SK-N-SH (cell line): Measurements from ENCODE around the gene WTAP.

Experiments
- FOXM1 ChIP-seq: IDR thresholded peaks from 2 replicates; pipeline ENCODE4 v1.4.0; 2012; ENCODE audit warnings: low read depth, mild to moderate bottlenecking
- POLR2AphosphoS5 ChIP-seq: IDR thresholded peaks from 2 replicates; pipeline ENCODE4 v1.6.1; 2012; ENCODE audit warnings: low read depth, low read length
- RFX5 ChIP-seq: IDR thresholded peaks from 2 replicates; pipeline ENCODE4 v1.6.1; 2012; ENCODE audit warnings: mild to moderate bottlenecking, improper control_type of control experiment, low read length
- SIN3A ChIP-seq: IDR thresholded peaks from 2 replicates; pipeline ENCODE4 v1.6.1; 2012; ENCODE audit warnings: low read depth, mild to moderate bottlenecking, low read length, moderate library complexity, borderline replicate concordance
- YY1 ChIP-seq: IDR thresholded peaks from 2 replicates; pipeline ENCODE4 v1.4.0; 2012; ENCODE audit warnings: low read depth, mild to moderate bottlenecking
- TF ChIP-seq, protein P1 (sequence below): fragments of 150-350 bp; IDR thresholded peaks from 2 replicates; pipeline ENCODE4 v1.6.1; 2016; ENCODE audit warnings: mild to moderate bottlenecking, low read depth, low read length
- TF ChIP-seq, protein P2 (sequence below): IDR thresholded peaks from 2 replicates; pipeline ENCODE4 v1.6.1; 2012; ENCODE audit warnings: mild to moderate bottlenecking, low read depth, low read length, moderate library complexity

DNA sequence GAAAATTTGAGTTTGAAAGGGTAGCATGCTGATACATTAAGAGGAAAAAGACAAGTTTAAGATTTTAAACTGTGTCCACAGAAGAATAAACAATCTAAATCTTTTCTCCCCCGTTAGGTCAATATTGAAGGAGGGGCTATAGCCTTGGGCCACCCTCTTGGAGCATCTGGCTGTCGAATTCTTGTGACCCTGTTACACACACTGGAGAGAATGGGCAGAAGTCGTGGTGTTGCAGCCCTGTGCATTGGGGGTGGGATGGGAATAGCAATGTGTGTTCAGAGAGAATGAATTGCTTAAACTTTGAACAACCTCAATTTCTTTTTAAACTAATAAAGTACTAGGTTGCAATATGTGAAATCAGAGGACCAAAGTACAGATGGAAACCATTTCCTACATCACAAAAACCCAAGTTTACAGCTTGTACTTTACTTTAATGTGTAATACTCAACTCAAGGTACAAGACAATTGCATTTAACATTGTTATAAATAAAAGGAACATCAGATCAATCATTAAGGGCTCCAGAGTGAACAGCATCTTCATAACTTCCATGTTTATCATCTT, 51.3 kb downstream of the WTAP start:
- no peak for TF ChIP-seq POLR2AphosphoS5
- TF ChIP-seq, protein P1, sequence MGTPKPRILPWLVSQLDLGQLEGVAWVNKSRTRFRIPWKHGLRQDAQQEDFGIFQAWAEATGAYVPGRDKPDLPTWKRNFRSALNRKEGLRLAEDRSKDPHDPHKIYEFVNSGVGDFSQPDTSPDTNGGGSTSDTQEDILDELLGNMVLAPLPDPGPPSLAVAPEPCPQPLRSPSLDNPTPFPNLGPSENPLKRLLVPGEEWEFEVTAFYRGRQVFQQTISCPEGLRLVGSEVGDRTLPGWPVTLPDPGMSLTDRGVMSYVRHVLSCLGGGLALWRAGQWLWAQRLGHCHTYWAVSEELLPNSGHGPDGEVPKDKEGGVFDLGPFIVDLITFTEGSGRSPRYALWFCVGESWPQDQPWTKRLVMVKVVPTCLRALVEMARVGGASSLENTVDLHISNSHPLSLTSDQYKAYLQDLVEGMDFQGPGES, result no peak
- TF ChIP-seq SIN3A, result no peak
- TF ChIP-seq, protein P2, sequence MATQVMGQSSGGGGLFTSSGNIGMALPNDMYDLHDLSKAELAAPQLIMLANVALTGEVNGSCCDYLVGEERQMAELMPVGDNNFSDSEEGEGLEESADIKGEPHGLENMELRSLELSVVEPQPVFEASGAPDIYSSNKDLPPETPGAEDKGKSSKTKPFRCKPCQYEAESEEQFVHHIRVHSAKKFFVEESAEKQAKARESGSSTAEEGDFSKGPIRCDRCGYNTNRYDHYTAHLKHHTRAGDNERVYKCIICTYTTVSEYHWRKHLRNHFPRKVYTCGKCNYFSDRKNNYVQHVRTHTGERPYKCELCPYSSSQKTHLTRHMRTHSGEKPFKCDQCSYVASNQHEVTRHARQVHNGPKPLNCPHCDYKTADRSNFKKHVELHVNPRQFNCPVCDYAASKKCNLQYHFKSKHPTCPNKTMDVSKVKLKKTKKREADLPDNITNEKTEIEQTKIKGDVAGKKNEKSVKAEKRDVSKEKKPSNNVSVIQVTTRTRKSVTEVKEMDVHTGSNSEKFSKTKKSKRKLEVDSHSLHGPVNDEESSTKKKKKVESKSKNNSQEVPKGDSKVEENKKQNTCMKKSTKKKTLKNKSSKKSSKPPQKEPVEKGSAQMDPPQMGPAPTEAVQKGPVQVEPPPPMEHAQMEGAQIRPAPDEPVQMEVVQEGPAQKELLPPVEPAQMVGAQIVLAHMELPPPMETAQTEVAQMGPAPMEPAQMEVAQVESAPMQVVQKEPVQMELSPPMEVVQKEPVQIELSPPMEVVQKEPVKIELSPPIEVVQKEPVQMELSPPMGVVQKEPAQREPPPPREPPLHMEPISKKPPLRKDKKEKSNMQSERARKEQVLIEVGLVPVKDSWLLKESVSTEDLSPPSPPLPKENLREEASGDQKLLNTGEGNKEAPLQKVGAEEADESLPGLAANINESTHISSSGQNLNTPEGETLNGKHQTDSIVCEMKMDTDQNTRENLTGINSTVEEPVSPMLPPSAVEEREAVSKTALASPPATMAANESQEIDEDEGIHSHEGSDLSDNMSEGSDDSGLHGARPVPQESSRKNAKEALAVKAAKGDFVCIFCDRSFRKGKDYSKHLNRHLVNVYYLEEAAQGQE, result no peak
- no peak for TF ChIP-seq RFX5
- TF ChIP-seq FOXM1, result no peak
- no peak for TF ChIP-seq YY1
